Activated T-helper 9 cell treated with anti-CD3 and anti-CD28 coated beads, Interleukin-2, amount 50 U/mL, for 16 hours (primary cell): Measurements from ENCODE around the gene SDHAF3.
"Not testable (repeated sequence)": the region's sequence is repeated elsewhere in the genome, so short reads cannot be mapped to it uniquely, and the experiment has no call there.

Experiments
- DNase-seq: peaks from one replicate; pipeline ENCODE4 v3.0.0-alpha.2; 2020; ENCODE audit warnings: low read depth

The SDHAF3 gene

DNA sequence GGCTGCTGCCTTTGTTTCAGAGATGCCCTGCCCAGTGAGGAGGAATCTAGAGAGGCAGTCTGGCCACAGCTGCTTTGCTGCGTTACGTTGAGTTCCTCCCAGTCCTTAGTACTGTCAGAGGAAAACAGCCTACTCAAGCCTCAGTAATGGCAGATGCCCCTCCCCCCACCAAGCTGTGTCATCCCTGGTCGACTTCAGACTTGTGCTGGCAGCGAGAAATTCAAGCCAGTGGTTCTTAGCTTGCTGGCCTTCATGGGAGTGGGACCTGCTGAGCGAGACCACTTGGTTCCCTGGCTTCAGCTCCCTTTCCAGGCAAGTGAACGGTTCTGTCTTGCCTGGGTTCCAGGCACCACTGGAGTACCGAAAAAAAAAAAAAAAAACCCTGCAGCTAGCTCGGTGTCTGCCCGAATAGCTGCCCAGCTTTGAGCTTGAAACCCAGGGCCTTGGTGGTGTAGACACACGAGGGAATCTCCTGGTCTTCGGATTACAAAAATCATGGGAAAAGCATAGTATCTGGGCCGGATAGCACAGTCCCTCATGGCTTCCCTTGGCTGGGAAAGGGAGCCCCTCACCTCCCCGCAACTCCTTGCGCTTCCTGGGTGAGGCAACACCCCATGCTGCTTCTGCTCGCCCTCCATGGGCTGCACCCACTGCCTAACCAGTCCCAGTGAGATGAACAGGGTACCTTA lies 9.1 kb downstream of the SDHAF3 start:
- no peak for DNase-seq

DNA sequence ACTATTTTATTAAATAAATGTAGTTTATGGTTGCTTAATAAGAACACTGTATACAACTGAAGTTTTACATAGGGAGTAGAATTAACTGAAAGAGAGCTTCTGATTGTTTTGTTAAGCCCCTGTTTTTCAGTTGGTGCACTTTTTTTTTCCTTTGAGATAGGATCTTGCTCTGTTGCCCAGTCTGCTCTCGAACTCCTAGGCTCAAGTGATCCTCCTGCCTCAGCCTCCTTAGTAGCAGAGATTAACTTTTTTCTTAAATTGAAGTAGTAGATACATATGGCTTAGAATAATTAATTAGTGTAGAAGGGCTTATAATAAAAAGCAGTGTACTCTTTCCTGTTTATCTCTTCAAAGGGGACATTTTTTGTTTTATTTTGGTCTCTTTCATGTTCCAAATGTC lies 11.2 kb downstream of the SDHAF3 start:
- DNase-seq = no peak

DNA sequence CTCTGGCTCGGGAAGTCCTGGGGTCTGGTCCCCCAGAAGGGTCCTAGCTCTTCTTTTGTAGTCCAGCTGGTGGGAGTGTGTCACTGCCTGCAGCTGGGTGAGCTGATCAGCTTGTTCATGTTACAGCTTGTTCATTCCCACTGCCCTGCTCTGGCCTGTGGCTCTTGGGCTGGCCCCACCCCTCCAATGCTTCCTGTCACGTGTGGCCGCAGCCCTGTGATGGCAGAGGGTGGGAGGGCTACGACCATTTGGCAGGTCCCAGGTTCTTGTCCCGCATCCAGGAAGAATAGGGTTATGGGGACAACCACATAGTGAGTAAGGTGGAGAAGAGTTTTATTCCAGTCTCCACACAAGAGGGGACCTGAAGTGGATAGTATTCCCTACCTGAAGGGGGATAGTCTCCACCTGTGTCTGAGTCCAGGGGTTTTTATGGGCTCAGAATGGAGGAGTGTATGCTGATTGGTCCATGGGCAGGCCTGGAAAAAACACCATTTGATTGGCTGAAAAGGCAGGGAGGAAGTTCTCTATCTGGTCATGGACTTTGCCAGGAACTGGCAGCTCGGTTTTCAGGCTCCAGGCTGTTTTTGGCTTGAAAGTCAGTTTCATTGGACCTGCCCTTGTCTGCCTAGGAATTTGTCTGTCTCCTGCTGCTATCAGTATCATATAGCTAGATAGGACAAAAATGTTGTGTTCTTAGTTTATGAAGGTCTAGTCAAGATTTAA lies 13.1 kb downstream of the SDHAF3 start:
- no peak for DNase-seq

DNA sequence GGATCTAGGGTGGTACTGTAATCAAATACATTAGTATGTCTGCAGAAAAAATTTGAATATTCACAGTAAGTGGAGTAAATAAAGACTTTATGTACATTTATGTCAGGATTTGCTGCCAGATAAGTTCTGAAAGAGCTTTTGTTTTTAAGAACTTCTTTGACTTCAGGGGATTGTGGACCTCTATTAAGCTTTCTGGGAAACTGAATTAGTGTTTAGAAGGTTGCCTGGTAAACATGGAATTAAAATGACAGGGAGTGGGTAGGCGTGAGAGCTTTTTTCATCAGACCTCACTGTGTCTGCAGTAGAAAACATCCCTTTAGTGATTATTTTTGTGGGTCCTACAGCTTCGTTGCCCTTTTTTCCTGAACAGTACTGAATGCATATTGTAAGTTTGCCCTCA lies 15.7 kb downstream of the SDHAF3 start:
- DNase-seq = no peak

DNA sequence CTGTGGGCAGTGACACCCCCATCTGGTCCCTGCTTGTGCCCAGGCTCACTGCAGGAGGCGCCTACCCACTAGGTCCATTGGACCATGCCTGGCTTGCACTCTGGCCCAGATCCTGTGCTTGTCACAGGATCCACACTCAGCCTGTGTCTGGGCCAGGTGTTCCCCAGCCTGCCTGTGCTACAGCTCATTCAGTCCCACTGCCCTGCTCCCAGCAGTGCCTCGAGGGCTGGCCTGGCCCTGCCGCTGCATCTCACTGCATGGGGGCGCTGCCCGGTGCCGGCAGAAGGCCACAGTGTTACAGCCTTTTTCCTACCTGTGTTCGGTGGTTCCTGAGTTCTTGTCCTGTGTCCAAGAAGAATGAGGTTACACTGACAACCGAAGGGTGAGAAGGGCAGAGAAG lies 21.3 kb downstream of the SDHAF3 start:
- DNase-seq = no peak

DNA sequence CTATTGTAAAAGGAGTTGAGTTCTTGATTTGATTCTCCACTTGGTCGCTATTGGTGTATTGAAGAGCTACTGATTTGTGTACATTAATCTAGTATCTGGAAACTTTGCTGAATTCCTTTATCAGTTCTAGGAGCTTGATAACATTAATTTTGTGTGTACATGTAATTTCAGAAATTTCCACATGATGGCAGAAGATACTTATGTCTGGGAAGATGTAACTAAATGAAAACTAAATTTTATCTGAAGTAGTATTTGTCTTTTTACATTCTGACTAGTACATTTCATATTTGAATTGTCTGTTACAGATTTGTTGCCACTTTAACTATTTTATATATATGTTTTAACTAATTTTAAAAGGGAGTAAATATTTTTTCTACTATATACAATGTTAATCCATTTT lies 27.6 kb downstream of the SDHAF3 start:
- DNase-seq = no peak

DNA sequence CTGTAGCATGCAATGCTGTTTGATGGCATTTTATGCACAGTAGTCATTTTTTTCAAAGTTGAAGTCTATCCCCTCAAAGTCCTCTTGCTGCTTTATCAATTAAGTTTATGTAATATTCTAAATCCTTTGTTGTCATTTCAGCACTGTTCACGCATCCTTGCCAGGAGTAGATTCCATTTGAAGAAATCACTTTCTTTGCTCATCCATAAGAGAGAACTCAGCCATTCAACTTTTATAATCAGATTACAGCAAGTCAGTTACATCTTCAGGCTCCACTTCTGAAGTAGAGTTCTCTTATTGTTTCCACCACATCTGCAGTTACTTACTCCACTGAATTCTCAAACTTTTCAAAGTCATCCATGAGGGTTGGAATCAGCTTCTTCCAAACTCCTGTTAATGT lies 32.3 kb downstream of the SDHAF3 start:
- no peak for DNase-seq

DNA sequence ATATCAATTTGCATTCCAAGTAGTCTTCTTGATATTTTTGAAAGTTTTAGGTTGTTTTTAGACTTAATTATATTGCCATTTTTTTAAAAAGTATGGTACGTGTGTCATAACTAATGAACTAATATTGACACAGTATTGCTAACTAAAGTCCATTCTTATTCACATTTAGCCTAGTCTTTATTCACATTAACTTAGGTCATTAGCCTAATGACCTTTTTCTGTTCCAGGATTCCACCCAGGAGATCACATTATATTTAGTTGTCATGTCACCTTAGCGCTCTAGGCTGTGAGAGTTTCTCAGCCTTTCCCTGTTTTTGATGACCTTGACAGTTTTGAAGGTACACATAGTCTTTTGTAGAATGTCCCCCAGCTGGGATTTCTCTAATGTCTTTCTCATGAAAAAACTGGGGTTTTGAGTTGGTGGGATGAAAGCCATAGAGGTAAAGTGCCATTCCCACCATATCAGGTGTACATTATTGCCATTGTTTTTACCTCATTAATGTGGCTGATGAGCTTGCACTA lies 38.5 kb downstream of the SDHAF3 start:
- no peak for DNase-seq

DNA sequence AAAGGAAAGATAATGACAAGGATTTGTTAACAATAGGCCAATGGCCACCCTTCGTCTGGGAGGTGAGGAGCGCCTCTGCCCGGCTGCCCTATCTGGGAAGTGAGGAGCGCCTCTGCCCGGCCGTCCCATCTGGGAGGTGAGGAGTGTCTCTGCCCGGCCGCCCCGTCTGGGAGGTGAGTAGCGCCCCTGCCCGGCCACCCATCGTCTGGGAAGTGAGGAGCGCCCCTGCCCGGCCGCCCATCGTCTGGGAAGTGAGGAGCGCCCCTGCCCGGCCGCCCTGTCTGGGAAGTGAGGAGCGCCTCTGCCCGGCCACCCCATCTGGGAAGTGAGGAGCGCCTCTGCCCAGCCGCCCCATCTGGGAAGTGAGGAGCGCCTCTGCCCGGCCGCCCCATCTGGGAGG lies 42.5 kb downstream of the SDHAF3 start:
- DNase-seq = not testable (repeated sequence)

DNA sequence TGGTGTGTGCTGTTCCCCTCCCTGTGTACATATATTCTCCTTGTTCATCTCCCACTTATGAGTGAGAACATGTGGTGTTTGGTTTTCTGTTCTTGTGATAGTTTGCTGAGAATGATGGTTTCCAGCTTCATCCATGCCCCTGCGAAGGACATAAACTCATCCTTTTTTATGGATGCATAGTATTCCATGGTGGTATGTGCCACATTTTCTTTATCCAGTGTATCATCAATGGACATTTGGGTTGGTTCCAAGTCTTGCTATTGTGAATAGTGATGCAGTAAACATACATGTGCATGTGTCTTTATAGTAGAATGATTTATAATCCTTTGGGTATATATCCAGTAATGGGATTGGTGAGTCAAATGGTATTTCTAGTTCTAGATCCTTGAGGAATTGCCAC lies 44.1 kb downstream of the SDHAF3 start:
- not testable (repeated sequence) for DNase-seq

DNA sequence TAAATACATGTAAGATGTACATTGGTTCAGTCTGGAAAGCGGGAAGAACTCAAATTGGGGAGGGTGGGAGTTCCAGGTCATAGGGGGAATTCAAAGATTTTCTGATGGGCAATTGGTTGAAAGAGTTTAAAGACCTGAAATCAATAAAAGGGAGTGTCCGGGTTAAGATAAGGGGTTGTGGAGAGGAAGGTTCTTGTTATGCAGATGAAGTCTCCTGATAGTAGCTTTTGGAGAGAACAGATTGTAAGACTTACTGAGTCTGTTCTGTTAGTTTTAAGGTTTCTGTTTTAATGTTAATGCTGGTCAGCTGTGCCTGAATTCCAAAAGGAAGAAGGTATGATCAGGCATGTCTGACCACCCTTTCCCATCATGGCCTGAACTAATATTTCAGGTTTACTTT lies 48.8 kb downstream of the SDHAF3 start:
- DNase-seq = no peak

DNA sequence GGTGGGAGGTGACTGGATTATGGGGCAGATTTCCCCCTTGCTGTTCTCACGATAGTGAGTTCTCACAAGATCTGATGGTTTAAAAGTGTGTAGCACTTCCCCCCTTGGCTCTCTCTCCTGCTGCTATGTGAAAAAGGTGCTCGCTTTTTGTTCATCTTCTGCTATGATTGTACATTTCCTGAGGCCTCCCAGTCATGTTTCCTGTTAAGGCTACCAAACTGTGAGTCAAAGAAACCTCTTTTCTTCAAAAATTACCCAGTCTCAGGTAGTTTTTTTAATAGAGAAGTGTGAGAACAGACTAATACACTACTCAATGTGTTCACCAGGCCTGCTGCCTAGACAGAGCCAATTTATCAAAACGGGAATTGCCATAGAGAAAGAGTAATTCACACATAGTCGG lies 49.7 kb downstream of the SDHAF3 start:
- DNase-seq = no peak

DNA sequence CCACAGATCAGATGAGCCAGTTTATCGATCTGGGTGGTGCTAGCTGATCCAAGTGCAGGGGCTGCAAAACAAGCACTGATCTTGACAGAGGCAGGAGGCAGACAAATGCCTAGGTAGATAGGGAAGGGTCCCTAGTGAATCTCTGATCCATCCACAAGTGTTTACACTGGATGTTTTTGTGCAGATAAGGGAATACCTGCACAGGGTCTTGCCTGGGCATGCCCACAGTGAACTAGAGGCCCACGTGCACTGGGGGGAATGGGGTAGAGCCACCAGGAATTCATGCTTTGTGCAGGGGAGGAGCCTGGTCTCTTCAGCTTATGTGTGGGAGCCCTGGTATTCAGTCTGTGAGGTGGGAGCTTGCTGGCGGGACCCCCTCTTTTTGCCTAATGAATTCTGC lies 50.3 kb downstream of the SDHAF3 start:
- DNase-seq = no peak

DNA sequence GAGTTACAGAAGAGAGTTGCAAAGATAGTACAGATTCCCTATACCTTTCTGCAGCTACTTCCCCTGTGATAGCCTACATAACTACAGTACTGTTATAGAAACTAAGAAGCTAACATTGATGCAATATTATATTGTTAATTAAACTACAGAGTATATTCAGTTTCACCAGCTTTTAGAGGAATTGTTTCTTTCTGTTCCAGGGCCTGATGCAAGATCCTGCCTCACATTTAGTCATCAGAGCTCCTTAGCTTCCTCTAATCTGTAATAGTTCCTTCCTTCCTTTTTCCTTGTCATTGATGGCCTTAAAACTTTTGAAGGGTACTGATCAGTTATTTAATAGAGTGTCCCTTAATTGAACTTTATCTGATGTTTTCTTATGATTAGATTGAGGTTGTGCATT lies 56.8 kb downstream of the SDHAF3 start:
- no peak for DNase-seq

DNA sequence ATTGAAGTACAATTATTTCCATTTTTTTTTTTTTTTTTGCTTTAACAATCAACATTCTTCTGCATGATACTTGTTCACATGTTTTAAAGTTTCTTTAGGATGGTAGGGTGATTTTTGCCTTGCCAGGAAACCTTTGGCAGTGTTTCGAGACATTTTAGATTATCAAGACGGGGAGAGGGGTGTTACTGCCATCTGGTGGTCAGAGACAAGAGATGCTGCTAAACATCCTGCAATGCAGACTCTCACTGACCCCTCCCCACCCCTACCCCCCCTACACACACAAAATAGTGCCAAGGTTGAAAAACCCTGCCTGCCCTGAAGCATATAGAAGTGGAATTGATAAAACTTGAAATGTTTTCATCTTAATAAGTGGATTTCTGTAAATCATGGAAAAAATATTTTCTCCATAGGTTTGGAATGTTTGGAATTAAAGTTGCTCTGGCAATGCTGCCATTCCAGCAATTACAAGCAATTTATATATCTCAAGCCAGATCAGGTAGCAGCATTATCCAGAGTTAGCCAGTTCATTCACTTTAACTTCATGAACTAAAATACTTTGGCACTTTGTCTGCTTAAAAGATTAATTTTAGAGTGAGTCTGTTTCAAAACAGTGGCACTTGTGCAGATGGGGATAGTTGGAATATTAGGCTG lies 62.1 kb downstream of the SDHAF3 start:
- peak; percentile 4 for DNase-seq

DNA sequence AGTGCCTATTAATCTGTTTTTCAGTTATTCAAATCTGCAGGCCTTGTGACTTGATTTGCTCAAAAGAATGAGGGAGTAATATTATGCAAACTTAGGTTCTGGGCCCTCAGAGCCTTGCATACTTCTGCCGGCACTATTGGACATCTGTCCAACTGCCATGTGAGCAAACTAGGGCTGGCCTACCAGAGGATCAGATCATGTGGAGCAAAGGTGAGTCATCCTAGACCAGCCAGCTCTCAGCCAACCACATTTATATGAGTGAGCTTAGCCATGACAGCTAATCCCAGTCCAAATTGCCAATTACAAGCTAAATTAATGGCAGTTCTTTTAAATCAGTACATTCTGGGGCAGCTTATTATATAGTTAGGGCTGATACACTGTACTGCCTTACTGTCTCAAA lies 69.6 kb downstream of the SDHAF3 start:
- no peak for DNase-seq

DNA sequence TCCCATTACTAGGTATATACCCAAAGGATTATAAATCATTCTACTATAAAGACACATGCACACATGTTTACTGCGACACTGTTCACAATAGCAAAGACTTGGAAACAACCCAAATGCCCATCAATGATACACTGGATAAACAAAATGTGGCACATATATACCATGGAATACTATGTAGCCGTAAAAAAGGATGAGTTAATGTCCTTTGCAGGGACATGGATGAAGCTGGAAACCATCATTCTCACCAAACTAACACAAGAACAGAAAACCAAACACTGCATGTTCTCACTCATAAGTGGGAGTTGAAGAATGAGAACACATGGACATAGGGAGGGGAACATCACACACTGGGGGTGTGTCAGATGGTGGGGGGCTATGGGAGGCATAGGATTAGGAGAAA lies 78.7 kb downstream of the SDHAF3 start:
- not testable (repeated sequence) for DNase-seq

DNA sequence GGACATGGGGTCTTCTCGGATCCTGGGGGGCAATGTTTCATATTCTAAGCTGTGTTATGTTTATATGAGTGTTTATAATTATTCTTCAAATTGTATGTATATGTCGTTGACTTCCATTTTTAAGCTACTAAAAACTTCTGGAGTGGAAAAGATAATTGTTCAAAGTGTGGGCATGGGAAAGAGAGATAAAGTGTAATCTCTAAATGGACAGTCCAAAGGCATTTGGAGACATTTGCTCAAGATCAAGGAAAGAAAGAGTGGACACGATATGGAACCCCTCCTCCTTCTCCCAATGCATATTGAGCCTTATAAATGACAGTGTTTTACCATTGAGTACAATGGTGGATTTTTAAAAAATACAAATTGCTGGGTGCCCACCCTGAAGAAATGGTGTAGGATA lies 81.1 kb downstream of the SDHAF3 start:
- DNase-seq = no peak

DNA sequence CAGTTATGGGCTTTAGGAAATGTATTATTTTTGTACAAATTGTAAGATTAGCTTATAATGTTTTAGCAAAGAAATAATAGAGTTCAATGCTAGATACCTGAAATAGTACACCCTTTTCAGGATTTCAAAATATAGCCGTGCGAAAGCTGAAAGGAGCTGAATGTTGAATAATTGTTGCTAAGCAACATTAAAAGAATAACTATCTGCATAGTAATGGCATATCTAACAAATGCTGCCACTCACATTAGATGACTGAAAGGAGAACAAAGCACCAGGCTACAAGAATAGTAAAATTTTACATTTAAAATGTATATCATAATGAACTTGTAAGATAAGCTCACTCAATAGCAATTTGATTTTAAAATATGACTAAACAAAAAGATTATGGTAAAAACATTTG lies 82.5 kb downstream of the SDHAF3 start:
- DNase-seq = no peak

DNA sequence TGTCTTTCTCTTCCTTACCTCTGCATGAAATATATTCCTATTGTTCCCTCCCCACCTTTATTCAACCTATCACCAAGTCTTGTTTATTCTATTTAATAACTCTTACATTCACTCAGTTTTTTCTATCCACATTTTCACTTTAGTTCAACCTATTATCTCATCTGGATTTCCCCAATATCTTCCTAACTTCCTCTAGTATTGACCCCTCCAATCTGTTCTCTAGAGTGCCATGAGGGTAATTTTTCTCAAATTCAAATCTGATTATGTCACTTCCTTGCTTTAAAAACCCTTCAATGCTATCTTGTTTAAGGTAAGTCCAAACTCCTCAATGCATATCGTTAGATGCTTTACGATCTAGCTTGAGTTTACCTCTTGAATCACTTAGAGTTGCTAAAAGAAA lies 86.5 kb downstream of the SDHAF3 start:
- DNase-seq = no peak

DNA sequence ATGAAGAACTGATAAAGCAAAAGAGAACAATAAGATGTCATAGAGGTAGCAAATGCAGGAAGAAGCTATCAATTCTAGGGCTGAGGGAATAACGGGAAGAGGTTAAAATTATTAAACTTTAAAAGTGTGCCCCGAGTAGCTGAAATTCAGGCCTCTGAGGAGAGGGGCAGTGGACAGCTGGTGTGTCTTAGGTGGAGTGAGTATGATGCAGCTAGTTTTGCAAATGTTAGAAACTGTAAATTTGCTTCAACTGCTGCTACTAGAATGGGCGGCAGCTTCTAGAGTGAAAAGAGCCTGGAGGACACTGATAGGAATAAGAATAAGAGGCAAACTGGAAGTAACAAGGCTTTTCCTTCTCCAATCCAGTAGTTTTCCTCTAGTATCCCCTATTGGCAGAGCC lies 87.3 kb downstream of the SDHAF3 start:
- DNase-seq = no peak

DNA sequence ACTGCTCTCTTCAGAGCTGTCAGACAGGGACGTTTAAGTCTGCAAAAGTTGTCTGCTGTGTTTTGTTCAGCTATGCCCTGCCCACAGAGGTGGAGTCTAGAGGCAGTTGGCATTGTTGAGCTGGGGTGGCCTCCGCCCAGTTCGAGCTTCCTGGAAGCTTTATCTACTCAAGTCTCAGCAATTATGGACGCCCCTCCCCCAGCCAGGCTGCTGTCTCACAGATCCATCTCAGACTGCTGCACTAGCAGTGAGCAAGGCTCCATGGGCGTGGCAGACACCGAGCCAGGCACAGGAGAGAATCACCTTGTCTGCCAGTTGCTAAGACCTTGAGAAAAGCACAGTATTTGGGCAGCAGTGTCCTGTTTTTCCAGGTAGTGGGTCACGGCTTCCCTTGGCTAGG lies 98.1 kb downstream of the SDHAF3 start:
- DNase-seq = no peak

DNA sequence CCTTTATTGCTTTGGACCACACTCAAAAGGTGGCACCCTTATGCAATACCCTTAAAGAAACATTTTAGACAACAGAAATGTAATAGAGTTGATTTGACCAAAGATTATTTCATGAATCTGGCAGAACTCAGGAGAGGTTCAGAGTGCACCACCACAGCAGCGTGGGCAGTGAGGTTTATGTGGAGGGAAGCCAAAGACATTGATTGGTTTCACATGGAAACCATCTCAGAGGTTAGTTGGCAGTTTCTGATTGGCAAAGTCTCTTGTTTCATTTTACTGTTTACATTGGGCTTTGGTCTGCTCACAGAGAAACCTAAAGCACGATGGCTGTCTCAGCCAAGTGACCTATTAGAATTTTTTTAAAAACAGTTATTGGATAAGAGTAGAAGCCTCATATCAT lies 101.3 kb downstream of the SDHAF3 start:
- no peak for DNase-seq
